ENCODE measurements around the gene RAPGEF3. TPM values are rescaled to one million over a fixed set of nuclear protein-coding genes. Genes with fewer than 3 reads are reported as not detected.

The RAPGEF3 gene
- total RNA-seq, 1 experiment from 2014 or later = 5.7 TPM

- H4K20me1 ChIP-seq (ENCODE audit: insufficient read depth) = no peaks in the 10 kb centered on the region
- H3K4me2 ChIP-seq = no peak overlapping the region
- intact Hi-C loops (cut with micrococcal nuclease; ENCODE audit: unreplicated experiment) = no loop called here
- H3K36me3 ChIP-seq (ENCODE audit: low read depth) = no peaks in the 10 kb centered on the region
- H3K27me3 ChIP-seq (ENCODE audit: insufficient read depth, low read depth) = no peaks in the 10 kb centered on the region
- no TSS peak for BruUV-seq (replicated peaks)
- H3K9me2 ChIP-seq (ENCODE audit: insufficient read depth) = no peaks in the 10 kb centered on the region
- no peak overlapping the region for H2AFZ ChIP-seq
- DNase-seq = no peak
- H3K4me1 ChIP-seq (replicated peaks; ENCODE audit: insufficient read depth) = peaks cover 8% of the 10 kb centered on the region; the same call in 1 of the 2 replicates
- peaks cover 5% of the 10 kb centered on the region for H3F3A ChIP-seq (ENCODE audit: insufficient read depth, low read depth)
- no peak for TF ChIP-seq EZH2 (IDR thresholded peaks at IDR 0.05; ENCODE audit: low read depth)
- TF ChIP-seq CTCF (conservative IDR thresholded peaks at IDR 0.05) = no peak
- ChIA-PET POLR2A (ENCODE audit: unreplicated experiment) (no interaction called here), CTCF (no interaction called here)
- no peak overlapping the region for H3K27ac ChIP-seq
- H3K4me3 ChIP-seq = no peak overlapping the region
- H3K9me3 ChIP-seq (ENCODE audit: insufficient read depth, low read depth) = no peaks in the 10 kb centered on the region
- no peaks in the 10 kb centered on the region for H3K79me2 ChIP-seq (ENCODE audit: low read depth)
Measured at GRCh38 chr12:47737936-47738594, 20.6 kb downstream of the RAPGEF3 start.

GRCh38 chr12:47736877-47737676 lies 21.6 kb downstream of the RAPGEF3 start:
- ChIA-PET POLR2A (ENCODE audit: unreplicated experiment) (interaction anchor here (0.6 kb wide), 1 partner anchor 460 kb away, joined by 3 read pairs; no protein-coding TSS in a partner anchor), CTCF (interaction anchor here (1.0 kb wide), 2 partner anchors 29 to 101 kb away, joined by 3 read pairs; no protein-coding TSS in a partner anchor)
- Histone ChIP-seq H4K20me1 (ENCODE audit: insufficient read depth) (no peaks in the 10 kb centered on the region), H3K36me3 (ENCODE audit: low read depth) (no peaks in the 10 kb centered on the region), H3K4me1 (replicated peaks; ENCODE audit: insufficient read depth) (peaks cover 8% of the 10 kb centered on the region; the same call in 1 of the 2 replicates), H3F3A (ENCODE audit: insufficient read depth, low read depth) (peaks cover 5% of the 10 kb centered on the region), H3K9me3 (ENCODE audit: insufficient read depth, low read depth) (no peaks in the 10 kb centered on the region), H2AFZ (no peak overlapping the region), H3K4me3 (no peak overlapping the region), H3K27ac (no peak overlapping the region), H3K4me2 (no peak overlapping the region), H3K79me2 (ENCODE audit: low read depth) (no peaks in the 10 kb centered on the region), H3K9me2 (ENCODE audit: insufficient read depth) (no peaks in the 10 kb centered on the region), H3K27me3 (ENCODE audit: insufficient read depth, low read depth) (no peaks in the 10 kb centered on the region)
- TF ChIP-seq CTCF (conservative IDR thresholded peaks at IDR 0.05) = no peak
- no peak for TF ChIP-seq EZH2 (IDR thresholded peaks at IDR 0.05; ENCODE audit: low read depth)
- intact Hi-C loops (cut with micrococcal nuclease; ENCODE audit: unreplicated experiment) = no loop called here
- no TSS peak for BruUV-seq (replicated peaks)
- no peak for DNase-seq

GRCh38 chr12:47736216-47736615 lies 22.5 kb downstream of the RAPGEF3 start:
- Histone ChIP-seq H3K27me3 (ENCODE audit: insufficient read depth, low read depth) (no peaks in the 10 kb centered on the region), H3K4me3 (no peak overlapping the region), H3K36me3 (ENCODE audit: low read depth) (no peaks in the 10 kb centered on the region), H4K20me1 (ENCODE audit: insufficient read depth) (no peaks in the 10 kb centered on the region), H3K27ac (no peak overlapping the region), H3K79me2 (ENCODE audit: low read depth) (no peaks in the 10 kb centered on the region), H2AFZ (no peak overlapping the region), H3K4me1 (replicated peaks; ENCODE audit: insufficient read depth) (peaks cover 1% of the 10 kb centered on the region; the same call in 1 of the 2 replicates), H3K4me2 (no peak overlapping the region), H3F3A (ENCODE audit: insufficient read depth, low read depth) (no peaks in the 10 kb centered on the region), H3K9me2 (ENCODE audit: insufficient read depth) (no peaks in the 10 kb centered on the region), H3K9me3 (ENCODE audit: insufficient read depth, low read depth) (no peaks in the 10 kb centered on the region)
- DNase-seq = no peak
- TF ChIP-seq EZH2 (IDR thresholded peaks at IDR 0.05; ENCODE audit: low read depth) (no peak), CTCF (conservative IDR thresholded peaks at IDR 0.05) (no peak)
- CTCF ChIA-PET = interaction anchor here (0.6 to 1.0 kb wide), 3 partner anchors 30 to 1584 kb away, joined by 3 read pairs; no protein-coding TSS in a partner anchor
- no TSS peak for BruUV-seq (replicated peaks)
- intact Hi-C loops (cut with micrococcal nuclease; ENCODE audit: unreplicated experiment) = no loop called here
- POLR2A ChIA-PET (ENCODE audit: unreplicated experiment) = no interaction called here

Measured in PC-9 (cell line).